NCI-H128 (cell line): ENCODE measurements around the gene GLB1L3.
"Not testable (repeated sequence)": the region's sequence is repeated elsewhere in the genome, so short reads cannot be mapped to it uniquely, and the experiment has no call there.

Experiments
- DNase-seq: peaks from one replicate; lab custom pipeline; 2025; ENCODE audit not compliant: unreplicated experiment; lab: John Stamatoyannopoulos, UW

GLB1L3 gene

GRCh38 chr11:134340354-134340964 is 64.3 kb downstream of the GLB1L3 start:
- no peak for DNase-seq

GRCh38 chr11:134341805-134342571 is 65.8 kb downstream of the GLB1L3 start:
- no peak for DNase-seq

GRCh38 chr11:134342572-134343340 is 66.6 kb downstream of the GLB1L3 start:
- no peak for DNase-seq

- no peak for DNase-seq
These were observed 67.5 kb downstream of the GLB1L3 start for GRCh38 chr11:134343646-134344045.

- not testable (repeated sequence) for DNase-seq
These were observed 68.5 kb downstream of the GLB1L3 start for GRCh38 chr11:134344497-134345236.

GRCh38 chr11:134345237-134345550 is 69.0 kb downstream of the GLB1L3 start:
- DNase-seq, result no peak

GRCh38 chr11:134346101-134346975 is 70.2 kb downstream of the GLB1L3 start:
- DNase-seq, result no peak

- DNase-seq, result no peak
These were observed 70.8 kb downstream of the GLB1L3 start for GRCh38 chr11:134346976-134347350.

- DNase-seq, result no peak
These were observed 71.3 kb downstream of the GLB1L3 start for GRCh38 chr11:134347441-134347840.

GRCh38 chr11:134349109-134349801 is 73.1 kb downstream of the GLB1L3 start:
- DNase-seq, result no peak

- no peak for DNase-seq
These were observed 73.7 kb downstream of the GLB1L3 start for GRCh38 chr11:134349802-134350355.

GRCh38 chr11:134350381-134350780 is 74.2 kb downstream of the GLB1L3 start:
- no peak for DNase-seq

- no peak for DNase-seq
These were observed 75.9 kb downstream of the GLB1L3 start for GRCh38 chr11:134352111-134352510.

- DNase-seq, result no peak
These were observed 79.0 kb downstream of the GLB1L3 start for GRCh38 chr11:134355136-134355535.

- DNase-seq, result no peak
These were observed 79.5 kb downstream of the GLB1L3 start for GRCh38 chr11:134355656-134356055.

GRCh38 chr11:134356656-134357544 is 80.7 kb downstream of the GLB1L3 start:
- no peak for DNase-seq

- no peak for DNase-seq
These were observed 81.3 kb downstream of the GLB1L3 start for GRCh38 chr11:134357545-134357839.

GRCh38 chr11:134358165-134358855 is 82.1 kb downstream of the GLB1L3 start:
- no peak for DNase-seq
